ENCODE measurements around the gene STN1. TPM values are rescaled to one million over a fixed set of nuclear protein-coding genes. Genes with fewer than 3 reads are reported as not detected.

The STN1 gene
- total RNA-seq, 1 donor from 2014 or later, result 21.5 TPM

DNA sequence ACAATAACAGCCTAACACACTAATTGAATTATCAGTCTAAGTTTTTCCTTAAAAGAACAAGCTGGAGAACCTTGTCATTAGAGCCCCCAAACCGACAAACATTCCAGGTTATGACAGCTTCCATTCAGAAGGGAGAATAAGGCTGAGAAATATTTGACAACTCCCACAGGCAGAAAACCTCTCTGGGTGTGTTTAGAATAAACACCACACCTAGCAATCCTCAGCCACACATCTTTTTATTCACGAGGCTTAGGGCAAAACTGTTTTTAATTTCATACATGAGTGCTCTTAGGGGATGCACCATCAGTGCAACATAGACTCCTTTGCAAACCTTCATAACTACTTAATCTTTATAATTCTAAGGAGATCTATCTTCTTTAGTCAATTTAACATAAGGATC, 24.2 kb downstream of the STN1 start:
- Mint-ChIP-seq H3K9me3 (ENCODE audit: unreplicated experiment) (no peaks in the 10 kb centered on the region), H3K36me3 (ENCODE audit: unreplicated experiment) (peaks cover 26% of the 10 kb centered on the region), H3K4me3 (ENCODE audit: unreplicated experiment) (no peak overlapping the region), H3K27ac (ENCODE audit: unreplicated experiment) (peak overlapping the region; percentile 90), H3K4me1 (ENCODE audit: unreplicated experiment) (peaks cover 61% of the 10 kb centered on the region), H3K27me3 (ENCODE audit: unreplicated experiment) (no peaks in the 10 kb centered on the region)
- no peak for DNase-seq (ENCODE audit: extremely low spot score, unreplicated experiment)
- TF ChIP-seq, protein P1, sequence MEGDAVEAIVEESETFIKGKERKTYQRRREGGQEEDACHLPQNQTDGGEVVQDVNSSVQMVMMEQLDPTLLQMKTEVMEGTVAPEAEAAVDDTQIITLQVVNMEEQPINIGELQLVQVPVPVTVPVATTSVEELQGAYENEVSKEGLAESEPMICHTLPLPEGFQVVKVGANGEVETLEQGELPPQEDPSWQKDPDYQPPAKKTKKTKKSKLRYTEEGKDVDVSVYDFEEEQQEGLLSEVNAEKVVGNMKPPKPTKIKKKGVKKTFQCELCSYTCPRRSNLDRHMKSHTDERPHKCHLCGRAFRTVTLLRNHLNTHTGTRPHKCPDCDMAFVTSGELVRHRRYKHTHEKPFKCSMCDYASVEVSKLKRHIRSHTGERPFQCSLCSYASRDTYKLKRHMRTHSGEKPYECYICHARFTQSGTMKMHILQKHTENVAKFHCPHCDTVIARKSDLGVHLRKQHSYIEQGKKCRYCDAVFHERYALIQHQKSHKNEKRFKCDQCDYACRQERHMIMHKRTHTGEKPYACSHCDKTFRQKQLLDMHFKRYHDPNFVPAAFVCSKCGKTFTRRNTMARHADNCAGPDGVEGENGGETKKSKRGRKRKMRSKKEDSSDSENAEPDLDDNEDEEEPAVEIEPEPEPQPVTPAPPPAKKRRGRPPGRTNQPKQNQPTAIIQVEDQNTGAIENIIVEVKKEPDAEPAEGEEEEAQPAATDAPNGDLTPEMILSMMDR (IDR thresholded peaks at IDR 0.05), result no peak

DNA sequence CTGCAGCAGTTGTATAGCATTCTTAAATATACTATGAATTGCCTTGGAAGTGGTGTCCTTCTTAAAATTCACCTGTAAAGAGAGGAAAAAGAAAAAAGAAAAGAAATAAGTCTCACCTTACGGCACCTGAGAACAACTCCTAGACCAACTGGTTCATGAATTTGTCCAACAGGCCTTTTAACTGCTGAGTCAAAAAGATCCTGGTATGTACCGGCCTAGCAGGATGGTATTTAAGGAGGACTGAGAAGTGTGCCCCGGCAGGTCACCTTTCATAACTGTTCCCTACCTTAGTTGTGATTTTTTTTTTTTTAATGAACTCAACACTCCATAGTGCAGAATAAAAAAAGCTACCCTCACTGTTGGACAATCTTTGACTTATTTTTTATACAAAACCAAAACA, 25.8 kb downstream of the STN1 start:
- H3K36me3 Mint-ChIP-seq (ENCODE audit: unreplicated experiment), result peaks cover 21% of the 10 kb centered on the region
- H3K27ac Mint-ChIP-seq (ENCODE audit: unreplicated experiment), result no peak overlapping the region
- no peak for DNase-seq (ENCODE audit: extremely low spot score, unreplicated experiment)
- no peak overlapping the region for H3K4me3 Mint-ChIP-seq (ENCODE audit: unreplicated experiment)
- no peaks in the 10 kb centered on the region for H3K27me3 Mint-ChIP-seq (ENCODE audit: unreplicated experiment)
- peaks cover 63% of the 10 kb centered on the region for H3K4me1 Mint-ChIP-seq (ENCODE audit: unreplicated experiment)
- H3K9me3 Mint-ChIP-seq (ENCODE audit: unreplicated experiment), result no peaks in the 10 kb centered on the region
- TF ChIP-seq, protein P1 (IDR thresholded peaks at IDR 0.05), result no peak

- Mint-ChIP-seq H3K4me3 (ENCODE audit: unreplicated experiment) (no peak overlapping the region), H3K4me1 (ENCODE audit: unreplicated experiment) (peaks cover 50% of the 10 kb centered on the region), H3K27me3 (ENCODE audit: unreplicated experiment) (no peaks in the 10 kb centered on the region), H3K36me3 (ENCODE audit: unreplicated experiment) (peaks cover 17% of the 10 kb centered on the region), H3K27ac (ENCODE audit: unreplicated experiment) (no peak overlapping the region), H3K9me3 (ENCODE audit: unreplicated experiment) (no peaks in the 10 kb centered on the region)
- DNase-seq (ENCODE audit: extremely low spot score, unreplicated experiment), result no peak
- TF ChIP-seq, protein P1 (IDR thresholded peaks at IDR 0.05), result no peak
Observed at GRCh38 chr10:103890688-103891087, 27.3 kb downstream of the STN1 start.

DNA sequence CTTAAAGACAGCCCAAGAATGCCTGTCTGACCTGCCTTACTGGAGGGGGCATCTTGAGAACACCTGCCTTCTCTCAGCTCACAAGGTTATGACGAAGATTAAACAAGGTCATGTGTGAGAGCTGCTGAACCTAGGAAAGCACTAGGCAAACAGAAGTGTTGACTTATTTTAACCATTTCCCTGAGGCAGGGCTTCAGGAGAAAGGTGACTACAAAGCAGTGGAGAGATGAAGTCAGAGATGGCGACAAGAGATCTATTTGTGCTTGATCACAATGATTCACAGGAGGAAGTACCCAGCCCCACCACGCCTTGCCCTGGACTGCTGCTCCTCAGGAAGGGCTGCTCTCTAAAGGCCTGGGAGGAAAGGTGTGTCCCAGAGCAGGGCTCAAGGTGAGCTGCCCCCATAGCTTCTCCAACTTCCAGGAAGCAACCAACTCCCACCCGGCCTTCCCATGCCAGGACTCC, 27.8 kb downstream of the STN1 start:
- Mint-ChIP-seq H3K36me3 (ENCODE audit: unreplicated experiment) (peaks cover 14% of the 10 kb centered on the region), H3K4me1 (ENCODE audit: unreplicated experiment) (peaks cover 45% of the 10 kb centered on the region), H3K27ac (ENCODE audit: unreplicated experiment) (no peak overlapping the region), H3K27me3 (ENCODE audit: unreplicated experiment) (no peaks in the 10 kb centered on the region), H3K4me3 (ENCODE audit: unreplicated experiment) (no peak overlapping the region), H3K9me3 (ENCODE audit: unreplicated experiment) (no peaks in the 10 kb centered on the region)
- no peak for DNase-seq (ENCODE audit: extremely low spot score, unreplicated experiment)
- TF ChIP-seq, protein P1 (IDR thresholded peaks at IDR 0.05), result no peak

DNA sequence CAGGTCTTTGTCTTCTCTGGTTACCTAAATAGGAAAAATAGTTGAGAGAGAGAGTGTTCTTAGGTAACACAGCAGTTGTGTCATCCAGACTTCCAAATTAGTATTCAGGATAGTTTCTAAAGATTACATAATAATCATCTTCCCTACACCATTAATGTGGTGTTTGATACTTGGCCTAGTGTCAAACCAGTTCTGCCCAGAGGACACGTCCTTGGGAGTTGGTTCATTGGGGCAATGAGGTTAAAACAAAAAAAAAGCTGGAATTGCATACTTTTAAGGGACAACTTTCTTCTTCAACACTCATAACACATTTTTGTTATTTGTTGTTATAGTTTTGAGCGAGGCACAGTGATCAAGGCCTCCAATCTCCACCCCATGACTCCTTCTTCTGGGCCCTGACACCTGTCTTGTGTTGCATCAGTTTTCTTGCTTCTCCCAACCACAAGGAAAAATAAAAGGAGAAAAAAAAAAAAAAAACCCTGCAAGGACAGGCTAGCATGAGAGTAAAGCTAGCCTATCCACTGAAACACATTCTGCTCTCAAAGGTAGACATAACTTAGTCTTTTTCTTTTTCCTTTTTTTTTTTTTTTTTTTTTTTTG, 28.8 kb downstream of the STN1 start:
- H3K27me3 Mint-ChIP-seq (ENCODE audit: unreplicated experiment), result no peaks in the 10 kb centered on the region
- no peak for DNase-seq (ENCODE audit: extremely low spot score, unreplicated experiment)
- peak overlapping the region; percentile 73 for H3K27ac Mint-ChIP-seq (ENCODE audit: unreplicated experiment)

More for the DNA sequence above, 28.8 kb downstream of the STN1 start:
- H3K36me3 Mint-ChIP-seq (ENCODE audit: unreplicated experiment), result peaks cover 14% of the 10 kb centered on the region
- peaks cover 35% of the 10 kb centered on the region for H3K4me1 Mint-ChIP-seq (ENCODE audit: unreplicated experiment)
- no peaks in the 10 kb centered on the region for H3K9me3 Mint-ChIP-seq (ENCODE audit: unreplicated experiment)
- H3K4me3 Mint-ChIP-seq (ENCODE audit: unreplicated experiment), result no peak overlapping the region
- TF ChIP-seq, protein P1 (IDR thresholded peaks at IDR 0.05), result no peak

All from osteocyte (in vitro differentiated cells).